ENCODE measurements around the gene RPS14. TPM values are rescaled to one million over a fixed set of nuclear protein-coding genes. Genes with fewer than 3 reads are reported as not detected.
A peak's percentile ranks its signal among the peaks of the same experiment; 100 is the strongest.

RPS14 gene
- total and polyA plus RNA-seq, 10 of the 15 experiments (the other 5 are each of a cell fraction or from before 2014, with no cell fraction given): 2,295 to 4,047 (median 2,787) TPM

DNA sequence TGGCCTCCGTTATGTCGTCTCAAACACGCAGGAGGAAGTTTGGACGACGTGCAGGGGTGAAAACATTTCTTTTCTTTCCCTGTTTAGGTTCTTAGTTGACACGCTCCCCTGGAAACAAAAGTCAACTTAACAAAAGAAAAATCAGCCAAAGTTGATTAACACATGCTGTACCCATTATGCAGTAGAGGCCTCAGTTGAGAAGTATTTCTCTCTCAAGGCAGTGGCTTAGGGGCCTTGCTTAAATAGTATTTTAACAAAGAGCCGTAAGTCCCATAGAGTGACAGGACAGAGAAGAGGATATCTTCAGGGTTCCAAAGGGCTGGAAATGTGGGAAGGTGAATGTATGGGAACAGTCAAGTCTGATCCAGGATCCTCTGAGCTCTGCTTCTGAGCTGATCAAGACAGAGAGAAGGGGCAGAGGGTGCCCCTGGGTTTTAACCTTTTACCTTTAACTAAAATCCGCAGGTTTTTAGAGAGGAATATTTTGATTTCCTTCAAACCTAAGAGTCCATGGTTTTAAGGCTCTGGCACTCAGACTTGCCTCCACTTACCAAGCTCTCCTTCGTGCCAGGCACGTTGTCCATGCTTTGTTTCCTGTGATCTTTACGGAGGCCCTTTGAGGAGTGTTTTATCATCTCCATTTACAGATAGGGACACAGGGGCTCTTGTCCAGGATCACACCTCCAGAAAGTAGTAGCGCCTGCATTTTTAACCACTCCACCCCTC lies 36.2 kb downstream of the RPS14 start (continued):
- TF ChIP-seq, protein P1, sequence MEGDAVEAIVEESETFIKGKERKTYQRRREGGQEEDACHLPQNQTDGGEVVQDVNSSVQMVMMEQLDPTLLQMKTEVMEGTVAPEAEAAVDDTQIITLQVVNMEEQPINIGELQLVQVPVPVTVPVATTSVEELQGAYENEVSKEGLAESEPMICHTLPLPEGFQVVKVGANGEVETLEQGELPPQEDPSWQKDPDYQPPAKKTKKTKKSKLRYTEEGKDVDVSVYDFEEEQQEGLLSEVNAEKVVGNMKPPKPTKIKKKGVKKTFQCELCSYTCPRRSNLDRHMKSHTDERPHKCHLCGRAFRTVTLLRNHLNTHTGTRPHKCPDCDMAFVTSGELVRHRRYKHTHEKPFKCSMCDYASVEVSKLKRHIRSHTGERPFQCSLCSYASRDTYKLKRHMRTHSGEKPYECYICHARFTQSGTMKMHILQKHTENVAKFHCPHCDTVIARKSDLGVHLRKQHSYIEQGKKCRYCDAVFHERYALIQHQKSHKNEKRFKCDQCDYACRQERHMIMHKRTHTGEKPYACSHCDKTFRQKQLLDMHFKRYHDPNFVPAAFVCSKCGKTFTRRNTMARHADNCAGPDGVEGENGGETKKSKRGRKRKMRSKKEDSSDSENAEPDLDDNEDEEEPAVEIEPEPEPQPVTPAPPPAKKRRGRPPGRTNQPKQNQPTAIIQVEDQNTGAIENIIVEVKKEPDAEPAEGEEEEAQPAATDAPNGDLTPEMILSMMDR (IDR thresholded peaks at IDR 0.05 in 2 of 3, conservative IDR thresholded peaks at IDR 0.05 in 1 of 3; ENCODE audit: control insufficient read depth in 2 of 3, extremely low read depth in 1 of 3, insufficient read depth in 1 of 3, low read depth in 3 of 3, low read length in 3 of 3): no peak
- TF ChIP-seq DPF2 (IDR thresholded peaks at IDR 0.05) (no peak; the same call in 1 of the 2 replicates), NRF1 (conservative IDR thresholded peaks at IDR 0.05; ENCODE audit: low read depth, low read length) (no peak), ZNF207 (IDR thresholded peaks at IDR 0.05; ENCODE audit: borderline replicate concordance) (no peak; the same call in 1 of the 2 replicates), EED (IDR thresholded peaks at IDR 0.05; ENCODE audit: low read depth) (no peak), CREM (IDR thresholded peaks at IDR 0.05; ENCODE audit: low read depth) (no peak), MYC (IDR thresholded peaks at IDR 0.05; ENCODE audit: insufficient read depth, insufficient read length, insufficient replicate concordance, low read length, severe bottlenecking) (no peak), GABPA (IDR thresholded peaks at IDR 0.05; ENCODE audit: low read depth) (no peak), SMC3 (IDR thresholded peaks at IDR 0.05; ENCODE audit: borderline replicate concordance, low read length) (no peak), HDGF (IDR thresholded peaks at IDR 0.05) (no peak), SMAD1 (IDR thresholded peaks at IDR 0.05; ENCODE audit: low read depth, partially characterized antibody) (peak; percentile 79), TCF7 (IDR thresholded peaks at IDR 0.05; ENCODE audit: borderline replicate concordance) (0 out of 2 replicates have a peak, but pooled peaks have one; percentile 4)
- TF ChIP-seq, protein P2, sequence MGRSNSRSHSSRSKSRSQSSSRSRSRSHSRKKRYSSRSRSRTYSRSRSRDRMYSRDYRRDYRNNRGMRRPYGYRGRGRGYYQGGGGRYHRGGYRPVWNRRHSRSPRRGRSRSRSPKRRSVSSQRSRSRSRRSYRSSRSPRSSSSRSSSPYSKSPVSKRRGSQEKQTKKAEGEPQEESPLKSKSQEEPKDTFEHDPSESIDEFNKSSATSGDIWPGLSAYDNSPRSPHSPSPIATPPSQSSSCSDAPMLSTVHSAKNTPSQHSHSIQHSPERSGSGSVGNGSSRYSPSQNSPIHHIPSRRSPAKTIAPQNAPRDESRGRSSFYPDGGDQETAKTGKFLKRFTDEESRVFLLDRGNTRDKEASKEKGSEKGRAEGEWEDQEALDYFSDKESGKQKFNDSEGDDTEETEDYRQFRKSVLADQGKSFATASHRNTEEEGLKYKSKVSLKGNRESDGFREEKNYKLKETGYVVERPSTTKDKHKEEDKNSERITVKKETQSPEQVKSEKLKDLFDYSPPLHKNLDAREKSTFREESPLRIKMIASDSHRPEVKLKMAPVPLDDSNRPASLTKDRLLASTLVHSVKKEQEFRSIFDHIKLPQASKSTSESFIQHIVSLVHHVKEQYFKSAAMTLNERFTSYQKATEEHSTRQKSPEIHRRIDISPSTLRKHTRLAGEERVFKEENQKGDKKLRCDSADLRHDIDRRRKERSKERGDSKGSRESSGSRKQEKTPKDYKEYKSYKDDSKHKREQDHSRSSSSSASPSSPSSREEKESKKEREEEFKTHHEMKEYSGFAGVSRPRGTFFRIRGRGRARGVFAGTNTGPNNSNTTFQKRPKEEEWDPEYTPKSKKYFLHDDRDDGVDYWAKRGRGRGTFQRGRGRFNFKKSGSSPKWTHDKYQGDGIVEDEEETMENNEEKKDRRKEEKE (IDR thresholded peaks at IDR 0.05): no peak
- TF ChIP-seq, protein P3, sequence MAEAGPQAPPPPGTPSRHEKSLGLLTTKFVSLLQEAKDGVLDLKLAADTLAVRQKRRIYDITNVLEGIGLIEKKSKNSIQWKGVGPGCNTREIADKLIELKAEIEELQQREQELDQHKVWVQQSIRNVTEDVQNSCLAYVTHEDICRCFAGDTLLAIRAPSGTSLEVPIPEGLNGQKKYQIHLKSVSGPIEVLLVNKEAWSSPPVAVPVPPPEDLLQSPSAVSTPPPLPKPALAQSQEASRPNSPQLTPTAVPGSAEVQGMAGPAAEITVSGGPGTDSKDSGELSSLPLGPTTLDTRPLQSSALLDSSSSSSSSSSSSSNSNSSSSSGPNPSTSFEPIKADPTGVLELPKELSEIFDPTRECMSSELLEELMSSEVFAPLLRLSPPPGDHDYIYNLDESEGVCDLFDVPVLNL (IDR thresholded peaks at IDR 0.05; ENCODE audit: low read depth, low read length): no peak

All from GM12878 (cell line).